AML-193 (cell line): ENCODE data around the gene ATP8A1.
"Not testable (repeated sequence)": the region's sequence is repeated elsewhere in the genome, so short reads cannot be mapped to it uniquely, and the experiment has no call there.

ENCODE experiments used
- DNase-seq, 2 experiments: peaks; one replicate each; lab custom pipeline; 2025; lab: John Stamatoyannopoulos, UW

ATP8A1 gene

GRCh38 chr4:42410446-42410845 lies 246.5 kb downstream of the ATP8A1 start:
- DNase-seq, result no peak

- no peak for DNase-seq
Observed at GRCh38 chr4:42404001-42404400, 252.9 kb downstream of the ATP8A1 start.

GRCh38 chr4:42401171-42401570 lies 255.7 kb downstream of the ATP8A1 start:
- DNase-seq, result no peak

GRCh38 chr4:42399393-42399792 lies 257.5 kb downstream of the ATP8A1 start:
- DNase-seq, result no peak

GRCh38 chr4:42398871-42399331 lies 258.0 kb downstream of the ATP8A1 start:
- DNase-seq, result no peak

GRCh38 chr4:42398171-42398870 lies 258.6 kb downstream of the ATP8A1 start:
- no peak for DNase-seq

- DNase-seq, result no peak
Observed at GRCh38 chr4:42397635-42398170, 259.2 kb downstream of the ATP8A1 start.

- no peak for DNase-seq
Observed at GRCh38 chr4:42396752-42397634, 259.9 kb downstream of the ATP8A1 start, which contains the start of gene SHISA3. Gene SHISA3 (plus strand): TSS chr4:42397488. CDS start chr4:42398057, 569 bp downstream.

- DNase-seq, result no peak
Observed at GRCh38 chr4:42396361-42396751, 260.5 kb downstream of the ATP8A1 start.

GRCh38 chr4:42395595-42395994 lies 261.3 kb downstream of the ATP8A1 start:
- DNase-seq, result no peak

- DNase-seq, result no peak
Observed at GRCh38 chr4:42392436-42392835, 264.5 kb downstream of the ATP8A1 start.

- DNase-seq, result no peak
Observed at GRCh38 chr4:42391981-42392380, 264.9 kb downstream of the ATP8A1 start.

GRCh38 chr4:42391355-42391664 lies 265.6 kb downstream of the ATP8A1 start:
- no peak for DNase-seq

GRCh38 chr4:42390622-42391354 lies 266.1 kb downstream of the ATP8A1 start:
- DNase-seq, result no peak

- no peak for DNase-seq
Observed at GRCh38 chr4:42385516-42385915, 271.4 kb downstream of the ATP8A1 start.

- no peak for DNase-seq
Observed at GRCh38 chr4:42381666-42382065, 275.2 kb downstream of the ATP8A1 start.

GRCh38 chr4:42377497-42377896 lies 279.4 kb downstream of the ATP8A1 start:
- no peak for DNase-seq

- not testable (repeated sequence) for DNase-seq
Observed at GRCh38 chr4:42372303-42372702, 284.6 kb downstream of the ATP8A1 start.

- DNase-seq, result peak; percentile 37 to 40
Observed at GRCh38 chr4:42371305-42372252, 285.3 kb downstream of the ATP8A1 start.

- no peak for DNase-seq
Observed at GRCh38 chr4:42369489-42369888, 287.4 kb downstream of the ATP8A1 start.

GRCh38 chr4:42366959-42367358 lies 289.9 kb downstream of the ATP8A1 start:
- DNase-seq, result no peak
